OCI-LY7 (cell line): ENCODE data around the gene VPS35L. TPM values are rescaled to one million over a fixed set of nuclear protein-coding genes. Genes with fewer than 3 reads are reported as not detected.

ENCODE experiments used
- BruUV-seq: library from RNA; stranded (reverse); fragments of 400-500 nt; replicated peaks from 2 replicates; lab custom pipeline; 2021; lab: Mats Ljungman, UMichigan
- CTCF ChIA-PET: fragments of 300-600 bp; sonication (Branson Sonifier 250); formaldehyde crosslinking; loops from one replicate; lab custom pipeline; 2022; ENCODE audit warnings: antibody characterized with exemption; ENCODE audit not compliant: unreplicated experiment; lab: Charles Lee
- POLR2A ChIA-PET: fragments of 300-600 bp; sonication (Branson Sonifier 250); formaldehyde crosslinking; loops from one replicate; lab custom pipeline; 2022; ENCODE audit warnings: antibody characterized with exemption; lab: Charles Lee
- DNase-seq: peaks from one replicate; pipeline ENCODE4 v3.0.0-alpha.2; 2015; ENCODE audit warnings: low spot score
- H2AFZ ChIP-seq: fragments of 200-600 bp; sonication (generic), shearing (Covaris generic); 2 replicates; pipeline ENCODE4 v1.6.1; 2014; ENCODE audit warnings: mild to moderate bottlenecking, antibody characterized with exemption, low read length, moderate library complexity
- H3K27ac ChIP-seq: fragments of 200-600 bp; sonication (generic); 2 replicates; pipeline ENCODE4 v1.5.1; 2014; ENCODE audit warnings: mixed run types, low read depth, mild to moderate bottlenecking, moderate library complexity, low read length, inconsistent platforms; ENCODE audit not compliant: poor library complexity, severe bottlenecking
- H3K36me3 ChIP-seq: fragments of 200-600 bp; sonication (generic); 2 replicates; pipeline ENCODE4 v1.6.1; 2014; ENCODE audit warnings: mild to moderate bottlenecking, antibody characterized with exemption, low read length, moderate library complexity, mixed read lengths; ENCODE audit not compliant: insufficient read depth
- H3K4me1 ChIP-seq: fragments of 200-600 bp; sonication (generic); 2 replicates; pipeline ENCODE4 v1.5.1; 2014; ENCODE audit warnings: mild to moderate bottlenecking, low read length; ENCODE audit not compliant: insufficient read depth, poor library complexity, severe bottlenecking
- H3K4me2 ChIP-seq: fragments of 200-600 bp; sonication (generic); 2 replicates; pipeline ENCODE4 v1.6.1; 2014; ENCODE audit warnings: mild to moderate bottlenecking, low read length
- H3K4me3 ChIP-seq: fragments of 200-600 bp; sonication (generic); 2 replicates; pipeline ENCODE4 v1.5.1; 2014; ENCODE audit warnings: mild to moderate bottlenecking, low read depth, low read length; ENCODE audit not compliant: poor library complexity, severe bottlenecking
- H3K79me2 ChIP-seq: fragments of 200-600 bp; sonication (generic); 2 replicates; pipeline ENCODE4 v1.6.1; 2016; ENCODE audit warnings: low read depth, mild to moderate bottlenecking, low read length, moderate library complexity, mixed read lengths; ENCODE audit not compliant: insufficient read depth
- H3K9me2 ChIP-seq: fragments of 200-600 bp; sonication (generic); 2 replicates; pipeline ENCODE4 v1.6.1; 2016; ENCODE audit warnings: mild to moderate bottlenecking, low read length, mixed read lengths; ENCODE audit not compliant: insufficient read depth
- H3K9me3 ChIP-seq: fragments of 200-600 bp; sonication (generic); 2 replicates; pipeline ENCODE4 v1.6.1; 2014; ENCODE audit warnings: mild to moderate bottlenecking, mixed run types, low read length, mixed read lengths
- H4K20me1 ChIP-seq: fragments of 200-600 bp; sonication (generic); 2 replicates; pipeline ENCODE4 v1.6.1; 2014; ENCODE audit warnings: mild to moderate bottlenecking, antibody characterized with exemption, low read length, moderate library complexity, mixed read lengths; ENCODE audit not compliant: insufficient read depth
- EZH2phosphoT487 ChIP-seq: fragments of 200-600 bp; sonication (generic); IDR thresholded peaks from 2 replicates; pipeline ENCODE4 v1.6.1; 2018; ENCODE audit warnings: low read depth, borderline replicate concordance, mild to moderate bottlenecking, mixed run types, antibody characterized with exemption, low read length, moderate library complexity, mixed read lengths
- intact Hi-C: fragments of 100-400 bp; cut with micrococcal nuclease; formaldehyde crosslinking; loops from one replicate; pipeline ENCODE4 v1.10.0; 2022; ENCODE audit not compliant: unreplicated experiment
- total RNA-seq, 2 experiments: library from RNA; depleted of rRNA in 1 of 2; stranded (reverse); fragments of >200 nt in 1 of 2; shearing (Covaris generic) in 1 of 2; gene quantifications; 2 replicates each; pipeline ENCODE4 v1.2.3, GENCODE V29; 2014 to 2022
- TF ChIP-seq, protein P1 (sequence below): fragments of 200-600 bp; sonication (generic); conservative IDR thresholded peaks from 2 replicates; pipeline ENCODE4 v1.5.1; 2014; ENCODE audit warnings: mild to moderate bottlenecking, antibody characterized with exemption, low read length, moderate library complexity, mixed read lengths

Gene VPS35L
- total RNA-seq, 2 experiments from 2014 or later: 16.5 to 65.2 TPM

DNA sequence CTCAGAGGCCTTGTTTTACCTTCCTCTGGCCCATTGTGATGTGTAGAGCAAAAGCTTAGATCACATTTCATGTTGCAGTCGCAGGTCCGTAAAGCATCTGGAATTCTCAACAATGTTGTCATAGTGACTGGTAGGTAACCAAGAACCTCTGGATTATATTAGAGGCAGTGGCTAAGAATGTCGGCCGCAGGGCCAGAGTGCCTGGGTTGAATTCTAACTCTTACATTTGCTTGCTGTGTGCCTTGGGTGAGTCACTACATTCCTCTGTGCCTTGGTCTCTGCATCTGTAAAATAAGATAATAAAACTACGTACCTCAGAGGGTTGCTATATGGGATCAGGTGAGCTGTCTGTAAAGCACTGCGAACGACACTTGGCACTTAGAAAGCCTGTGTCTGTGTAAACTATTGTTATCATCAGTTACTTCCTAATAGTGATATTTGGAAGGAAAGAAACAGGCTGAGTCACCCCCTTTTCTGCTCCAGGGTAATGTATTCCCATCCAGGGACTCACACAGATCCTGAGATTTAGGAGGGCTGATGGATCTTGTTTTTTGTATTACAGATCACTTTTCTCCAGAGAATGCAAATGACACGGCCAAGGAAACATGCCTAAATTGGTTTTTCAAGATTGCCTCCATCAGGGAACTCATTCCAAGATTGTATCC lies 52.2 kb downstream of the VPS35L start:
- peaks cover 73% of the 10 kb centered on the region for H3K36me3 ChIP-seq
- POLR2A ChIA-PET: interaction anchor here (0.7 kb wide), 1 partner anchor 39 kb away, joined by 4 read pairs; no protein-coding TSS in a partner anchor

DNA sequence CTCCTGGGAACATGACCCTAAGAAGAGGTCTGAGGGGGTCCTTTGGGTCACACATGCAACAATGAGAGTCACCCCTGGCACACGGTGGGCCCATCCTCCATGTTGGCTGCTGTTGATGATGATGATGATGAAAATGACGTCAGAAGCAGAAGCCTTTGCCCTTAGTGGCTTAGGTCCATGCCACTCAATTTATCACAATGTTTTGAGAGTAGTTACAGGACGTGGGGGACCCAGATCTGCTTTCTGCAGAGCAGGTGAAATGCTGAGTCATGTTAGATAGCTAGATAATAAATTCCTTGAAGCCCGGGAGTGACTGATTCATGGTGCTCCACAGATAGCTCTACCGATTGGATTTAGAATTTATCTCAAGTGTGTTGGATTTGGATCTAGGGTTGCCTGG lies 53.9 kb downstream of the VPS35L start:
- intact Hi-C loops: no loop called here

More for the DNA sequence above, 52.2 kb downstream of the VPS35L start:
- H3K79me2 ChIP-seq: no peaks in the 10 kb centered on the region
- H3K4me1 ChIP-seq: no peaks in the 10 kb centered on the region
- no peaks in the 10 kb centered on the region for H3K9me2 ChIP-seq
- H4K20me1 ChIP-seq: no peaks in the 10 kb centered on the region
- no peak for DNase-seq
- no peak overlapping the region for H2AFZ ChIP-seq
- intact Hi-C loops: no loop called here
- H3K27ac ChIP-seq: no peak overlapping the region
- H3K4me3 ChIP-seq: no peak overlapping the region
- H3K9me3 ChIP-seq: no peaks in the 10 kb centered on the region
- no peak overlapping the region for H3K4me2 ChIP-seq
- CTCF ChIA-PET: no interaction called here
- no peak for TF ChIP-seq EZH2phosphoT487
- TF ChIP-seq, protein P1, sequence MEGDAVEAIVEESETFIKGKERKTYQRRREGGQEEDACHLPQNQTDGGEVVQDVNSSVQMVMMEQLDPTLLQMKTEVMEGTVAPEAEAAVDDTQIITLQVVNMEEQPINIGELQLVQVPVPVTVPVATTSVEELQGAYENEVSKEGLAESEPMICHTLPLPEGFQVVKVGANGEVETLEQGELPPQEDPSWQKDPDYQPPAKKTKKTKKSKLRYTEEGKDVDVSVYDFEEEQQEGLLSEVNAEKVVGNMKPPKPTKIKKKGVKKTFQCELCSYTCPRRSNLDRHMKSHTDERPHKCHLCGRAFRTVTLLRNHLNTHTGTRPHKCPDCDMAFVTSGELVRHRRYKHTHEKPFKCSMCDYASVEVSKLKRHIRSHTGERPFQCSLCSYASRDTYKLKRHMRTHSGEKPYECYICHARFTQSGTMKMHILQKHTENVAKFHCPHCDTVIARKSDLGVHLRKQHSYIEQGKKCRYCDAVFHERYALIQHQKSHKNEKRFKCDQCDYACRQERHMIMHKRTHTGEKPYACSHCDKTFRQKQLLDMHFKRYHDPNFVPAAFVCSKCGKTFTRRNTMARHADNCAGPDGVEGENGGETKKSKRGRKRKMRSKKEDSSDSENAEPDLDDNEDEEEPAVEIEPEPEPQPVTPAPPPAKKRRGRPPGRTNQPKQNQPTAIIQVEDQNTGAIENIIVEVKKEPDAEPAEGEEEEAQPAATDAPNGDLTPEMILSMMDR: no peak
- no TSS peak for BruUV-seq

More for the DNA sequence above, 53.9 kb downstream of the VPS35L start:
- no peaks in the 10 kb centered on the region for H3K9me2 ChIP-seq
- TF ChIP-seq, protein P1: no peak
- TF ChIP-seq EZH2phosphoT487: no peak
- ChIA-PET CTCF (no interaction called here), POLR2A (interaction anchor here (0.7 kb wide), 1 partner anchor 89 kb away, joined by 3 read pairs; no protein-coding TSS in a partner anchor)
- no peak for DNase-seq
- peaks cover 61% of the 10 kb centered on the region for H3K36me3 ChIP-seq
- no peak overlapping the region for H3K4me3 ChIP-seq
- H2AFZ ChIP-seq: no peak overlapping the region
- no peaks in the 10 kb centered on the region for H4K20me1 ChIP-seq
- no peaks in the 10 kb centered on the region for H3K79me2 ChIP-seq
- no peak overlapping the region for H3K4me2 ChIP-seq
- no peaks in the 10 kb centered on the region for H3K9me3 ChIP-seq
- no TSS peak for BruUV-seq
- no peaks in the 10 kb centered on the region for H3K4me1 ChIP-seq
- no peak overlapping the region for H3K27ac ChIP-seq
